Sigmoid colon (tissue), 4 donors: ENCODE data around the gene PEX26.

Experiments
- CTCF ChIP-seq, 4 experiments: fragments of 450-650 bp in 3 of 4; fragments of 200-600 bp in 1 of 4; IDR thresholded peaks; one replicate each; pipeline ENCODE4 v1.5.1; 2016 to 2019; ENCODE audit warnings: antibody characterized with exemption in 4 of 4, mild to moderate bottlenecking in 3 of 4, moderate library complexity in 2 of 4
- EP300 ChIP-seq, 4 donors: sonication (generic); formaldehyde crosslinking; IDR thresholded peaks; one replicate each; pipeline ENCODE4 v1.6.1; 2017; ENCODE audit warnings: antibody characterized with exemption in 4 of 4
- POLR2A ChIP-seq, 2 donors: fragments of 450-650 bp; IDR thresholded peaks; one replicate each; pipeline ENCODE4 v1.6.1; 2016; ENCODE audit warnings: antibody characterized with exemption in 2 of 2, mild to moderate bottlenecking in 2 of 2, moderate library complexity in 2 of 2
- POLR2AphosphoS5 ChIP-seq, 4 donors: sonication (generic); formaldehyde crosslinking; IDR thresholded peaks; one replicate each; pipeline ENCODE4 v1.6.1; 2017; ENCODE audit warnings: antibody characterized with exemption in 4 of 4

DNA sequence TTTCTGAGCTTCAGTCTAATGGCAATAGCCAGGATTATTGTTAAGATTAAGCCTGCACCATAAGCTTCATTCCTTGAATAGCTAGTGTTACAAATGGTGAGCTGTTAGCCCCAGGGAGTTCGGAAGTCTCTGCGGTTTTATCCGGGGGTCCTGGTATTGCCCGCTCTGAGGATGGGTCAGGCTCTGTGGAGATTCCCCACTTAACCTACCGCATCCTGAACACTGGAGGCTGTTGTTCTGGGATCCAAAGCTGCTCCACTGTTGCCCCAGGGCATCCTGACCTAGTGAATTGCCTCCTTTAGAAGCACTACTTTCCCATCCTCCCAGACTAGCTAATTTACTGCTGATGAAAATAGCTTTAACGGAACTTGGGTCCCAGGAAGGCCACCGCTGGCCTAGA lies 14.5 kb upstream of the PEX26 start:
- TF ChIP-seq CTCF (IDR thresholded peaks at IDR 0.05) (no peak), POLR2A (IDR thresholded peaks at IDR 0.05) (no peak), EP300 (IDR thresholded peaks at IDR 0.05) (no peak), POLR2AphosphoS5 (IDR thresholded peaks at IDR 0.05) (no peak)
